HG03520 (cell line): ENCODE measurements around the gene SPIN2B.
"Not testable (repeated sequence)": the region's sequence is repeated elsewhere in the genome, so short reads cannot be mapped to it uniquely, and the experiment has no call there.

ENCODE experiments used
- ATAC-seq: cut with Tn5 transposase; IDR thresholded peaks from one replicate; pipeline ENCODE4 v1.9.1; 2021; ENCODE audit warnings: mild to moderate bottlenecking, moderate library complexity; ENCODE audit not compliant: unreplicated experiment

SPIN2B gene

DNA sequence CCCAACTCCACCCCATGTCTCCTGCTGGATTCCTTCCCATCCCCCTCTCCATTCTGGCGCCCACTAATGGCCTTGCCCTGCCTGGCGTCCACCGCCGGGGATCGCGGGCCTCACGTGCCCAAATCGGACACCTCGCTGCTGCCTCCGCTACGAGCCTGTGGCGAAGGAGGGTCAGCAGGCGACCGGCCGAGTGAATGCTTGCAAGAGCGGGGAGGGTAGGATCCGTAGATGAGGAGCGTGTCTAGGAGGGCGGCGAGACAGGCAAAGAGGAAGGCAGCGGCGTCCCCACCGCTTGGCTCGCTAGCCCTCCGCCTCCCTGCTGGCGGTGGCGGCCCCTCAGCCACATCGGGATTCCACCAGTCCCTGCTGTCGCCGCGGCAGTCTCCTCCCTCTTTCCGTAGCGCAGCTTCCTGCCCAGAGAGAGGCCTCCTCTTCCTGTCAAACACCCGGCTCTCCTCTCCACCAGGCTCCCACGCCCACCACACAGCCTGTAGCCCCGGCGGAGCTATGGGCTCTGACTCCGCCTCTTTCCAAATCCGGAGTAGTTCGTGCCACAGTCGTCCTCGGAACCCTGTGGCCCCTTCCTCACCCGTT is at the start of gene SPIN2B:
SPIN2B (minus strand) TSS at position 387 of the 594 bp plus-strand sequence.
- peak; percentile 99 for ATAC-seq

DNA sequence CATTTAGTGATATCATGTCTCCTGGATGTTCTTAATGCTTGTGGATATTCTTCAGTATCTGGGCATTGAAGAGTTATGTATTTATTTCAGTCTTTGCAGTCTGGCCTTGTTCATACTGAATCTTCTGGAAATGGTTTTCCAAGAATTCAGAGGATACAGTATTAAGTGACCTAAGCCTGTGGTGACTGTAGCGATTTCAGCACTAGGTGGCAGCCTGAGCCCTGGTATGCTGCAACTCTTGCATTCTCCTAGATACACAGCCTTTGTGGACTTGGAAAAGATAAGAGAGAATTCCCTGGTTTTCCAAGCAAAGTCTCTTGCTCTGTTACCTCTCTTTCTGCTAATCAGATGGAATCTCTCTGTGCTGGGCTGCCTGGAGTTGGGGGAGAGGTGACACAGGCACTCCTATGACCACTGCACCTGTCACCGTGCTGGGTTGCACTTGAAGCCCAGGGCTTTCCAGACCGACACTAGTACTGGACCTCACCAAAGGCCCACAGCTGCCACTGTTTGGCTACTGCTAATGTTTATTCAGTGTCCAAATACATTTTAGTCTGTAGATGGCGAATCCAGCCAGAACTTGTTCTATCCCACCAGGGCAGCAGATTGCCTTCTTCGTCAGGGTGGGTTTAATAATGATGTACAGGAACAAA is 35.2 kb upstream of the SPIN2B start:
- no peak for ATAC-seq

DNA sequence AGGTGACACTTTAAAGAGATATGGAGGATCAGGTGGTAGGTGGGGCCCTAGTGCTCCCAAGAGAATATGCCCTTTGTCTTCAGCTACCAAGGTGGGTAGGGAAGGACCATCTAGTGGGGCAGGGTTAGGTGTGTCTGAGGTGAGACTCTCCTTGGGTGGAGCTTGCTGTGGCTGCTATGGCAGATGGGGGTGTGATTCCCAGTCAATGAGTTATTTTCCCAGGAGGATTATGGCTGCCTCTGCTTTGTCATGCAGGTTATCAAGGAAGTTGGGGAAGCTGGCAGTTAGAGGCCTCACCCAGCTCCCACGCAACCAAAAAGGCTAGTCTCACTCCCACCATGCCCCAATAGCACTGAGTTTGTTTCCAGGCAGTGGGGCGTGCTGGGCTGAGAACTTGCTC is 33.8 kb upstream of the SPIN2B start:
- no peak for ATAC-seq

DNA sequence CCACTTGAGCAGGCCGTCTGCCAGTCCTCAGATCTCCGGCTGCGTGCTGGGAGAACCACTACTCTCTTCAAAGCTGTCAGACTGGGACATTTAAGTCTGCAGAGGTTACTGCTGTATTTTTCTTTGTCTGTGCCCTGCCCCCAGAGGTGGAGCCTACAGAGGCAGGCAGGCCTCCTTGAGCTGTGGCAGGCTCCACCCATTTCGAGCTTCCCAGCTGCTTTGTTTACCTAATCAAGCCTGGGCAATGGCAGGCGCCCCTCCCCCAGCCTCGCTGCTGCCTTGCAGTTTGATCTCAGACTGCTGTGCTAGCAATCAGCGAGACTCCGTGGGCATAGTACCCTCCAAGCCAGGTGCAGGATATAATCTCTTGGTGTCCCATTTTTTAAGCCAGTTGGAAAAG is 30.9 kb upstream of the SPIN2B start:
- ATAC-seq = not testable (repeated sequence)

DNA sequence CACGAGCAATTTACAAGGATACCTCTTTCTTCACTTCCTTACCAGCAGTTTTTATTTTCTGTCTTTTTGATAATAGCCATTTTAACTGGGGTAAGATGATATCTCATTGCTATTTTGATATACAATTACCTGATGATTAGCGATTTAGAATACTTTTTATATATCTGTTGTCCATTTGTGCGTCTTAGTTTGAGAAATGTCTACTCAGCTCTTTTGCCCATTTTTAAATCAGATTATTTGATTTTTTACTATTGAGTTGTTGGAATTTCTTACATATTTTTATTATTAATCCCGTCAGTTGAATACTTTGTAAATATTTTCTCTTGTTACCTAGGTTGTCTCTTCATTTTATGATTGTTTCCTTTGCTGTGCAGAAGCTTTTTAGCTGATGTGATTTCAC is 17.3 kb upstream of the SPIN2B start:
- ATAC-seq = no peak

DNA sequence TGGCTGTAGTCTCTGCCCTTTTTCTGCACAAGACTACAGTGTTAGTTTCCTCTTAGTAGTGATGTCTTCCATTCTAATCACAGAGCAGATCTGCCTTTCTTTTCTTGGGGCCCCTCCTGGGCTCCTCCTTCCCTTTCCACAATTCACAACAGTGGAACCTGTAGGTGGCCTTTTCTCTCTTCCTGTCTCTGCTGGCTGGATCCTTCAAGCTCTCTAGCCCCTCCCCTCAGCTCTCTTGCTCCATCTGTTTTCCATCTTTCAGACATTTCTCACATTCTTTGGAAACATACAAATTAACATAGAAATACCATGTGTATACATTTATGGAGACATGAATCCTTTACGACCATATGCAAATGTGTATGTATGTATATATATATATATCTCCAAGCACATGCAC is 16.2 kb upstream of the SPIN2B start:
- ATAC-seq = no peak

DNA sequence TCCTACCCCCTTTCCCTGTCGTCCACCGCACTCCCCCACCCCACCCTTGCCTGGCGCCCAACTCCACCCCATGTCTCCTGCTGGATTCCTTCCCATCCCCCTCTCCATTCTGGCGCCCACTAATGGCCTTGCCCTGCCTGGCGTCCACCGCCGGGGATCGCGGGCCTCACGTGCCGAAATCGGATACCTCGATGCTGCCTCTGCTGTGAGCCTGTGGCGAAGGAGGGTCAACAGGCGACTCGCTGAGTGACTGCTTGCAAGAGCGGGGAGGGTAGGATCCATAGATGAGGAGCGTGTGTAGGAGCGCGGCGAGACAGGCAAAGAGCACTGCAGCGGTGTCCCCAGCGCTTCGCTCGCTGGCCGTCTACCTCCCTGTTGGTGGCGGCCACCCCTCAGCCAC is 15.7 kb upstream of the SPIN2B start, which contains the start of gene SPIN2A:
SPIN2A (minus strand) TSS at position 325 of the 400 bp plus-strand sequence. CDS start 800 bp downstream, outside the sequence.
- ATAC-seq = not testable (repeated sequence)

DNA sequence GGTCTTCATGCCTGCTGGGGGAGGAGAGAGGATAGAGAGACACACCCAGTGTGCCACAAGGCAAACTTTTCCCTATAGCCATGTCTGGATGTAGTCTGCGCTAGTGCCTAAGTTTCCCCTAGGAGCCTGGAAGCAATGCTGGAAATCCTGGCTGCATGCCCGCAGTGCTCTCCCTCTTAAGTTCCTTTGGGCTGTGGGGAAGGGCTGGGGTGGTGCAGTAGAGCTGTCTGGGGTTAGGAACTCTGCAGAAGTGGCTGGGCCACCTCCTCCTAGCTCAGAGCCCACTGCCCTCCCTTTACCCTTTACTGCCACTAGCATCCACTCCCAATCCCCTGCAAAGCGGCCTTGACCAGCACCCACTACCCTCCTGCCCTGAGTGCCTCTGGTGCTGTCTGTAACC is 15.2 kb upstream of the SPIN2B start:
- ATAC-seq = not testable (repeated sequence)

DNA sequence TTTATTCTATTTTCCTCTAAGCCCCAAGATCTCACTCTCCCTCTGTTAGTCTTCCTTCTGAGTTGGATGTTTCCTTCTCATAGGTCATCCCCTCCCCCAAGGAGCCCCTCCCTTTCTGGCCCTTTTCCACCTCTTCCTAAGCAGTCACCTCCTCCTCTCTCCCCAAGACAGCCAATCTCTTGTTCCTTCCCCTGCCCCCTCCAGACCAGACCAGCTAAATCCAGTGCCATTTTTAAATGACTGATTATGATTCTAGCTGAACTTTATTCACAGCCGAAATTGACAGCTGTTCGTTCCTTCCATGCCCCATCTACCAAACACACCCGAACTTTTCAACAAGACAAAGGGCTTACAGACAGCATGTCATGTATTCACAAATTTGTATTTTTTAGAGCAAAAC is 13.9 kb upstream of the SPIN2B start:
- ATAC-seq = no peak

DNA sequence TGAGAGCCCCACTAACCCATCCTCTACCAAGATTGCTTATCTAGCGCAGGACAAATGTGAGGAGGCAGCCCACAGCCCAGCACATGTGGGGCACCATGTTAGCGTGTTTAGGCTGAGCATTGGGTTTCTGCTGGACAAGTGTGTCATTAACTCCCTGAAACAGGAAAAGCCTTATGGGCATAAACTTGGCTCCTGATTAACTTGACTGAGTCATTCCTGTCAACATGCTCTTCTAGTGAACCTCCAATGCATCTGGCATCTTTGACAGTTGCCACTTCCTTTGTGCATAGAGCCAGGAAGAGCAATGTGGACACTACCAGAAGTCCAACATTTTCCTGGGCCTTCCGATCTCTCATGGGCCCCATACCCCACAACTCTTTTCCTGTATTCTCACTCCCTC is 13.4 kb upstream of the SPIN2B start:
- no peak for ATAC-seq

DNA sequence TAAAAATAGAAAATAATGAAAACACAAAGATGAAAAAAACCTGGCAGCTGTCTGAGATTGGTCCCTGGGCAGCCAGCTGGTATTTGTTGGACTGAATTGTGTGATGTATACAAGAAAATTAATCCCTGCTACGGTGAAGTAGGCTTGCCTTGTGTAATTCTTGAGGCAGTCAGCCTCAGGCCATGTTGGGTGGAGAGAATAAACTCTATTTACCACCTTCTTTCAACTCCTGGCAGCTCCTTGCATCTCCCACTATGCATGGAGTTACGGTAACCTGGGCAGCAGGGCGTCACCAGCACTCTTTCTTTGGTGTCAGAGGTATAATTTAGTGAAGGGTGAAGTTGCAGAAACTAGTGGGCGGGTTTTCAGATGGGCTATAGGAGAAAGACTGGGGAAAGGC is 12.4 kb upstream of the SPIN2B start:
- ATAC-seq = no peak

DNA sequence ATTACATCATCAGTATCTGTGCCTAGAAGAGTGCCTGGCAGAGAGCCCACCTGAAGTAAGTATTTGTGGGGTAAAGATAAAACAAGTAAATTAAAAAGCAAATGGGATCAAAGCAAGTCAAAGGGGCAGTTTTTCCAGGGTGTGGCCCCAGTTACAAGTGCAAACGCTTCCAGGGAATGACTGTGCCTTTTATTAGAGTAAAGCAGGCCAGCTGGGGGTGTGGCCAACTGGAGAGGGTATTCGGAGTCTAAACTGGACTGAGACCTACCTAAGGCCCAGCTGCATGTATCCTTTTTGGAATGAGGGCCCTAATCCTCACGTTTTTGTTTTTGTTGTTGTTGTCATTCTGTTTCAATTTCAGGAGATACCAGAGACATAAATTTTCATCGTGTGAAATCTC is 11.9 kb upstream of the SPIN2B start:
- ATAC-seq = not testable (repeated sequence)

DNA sequence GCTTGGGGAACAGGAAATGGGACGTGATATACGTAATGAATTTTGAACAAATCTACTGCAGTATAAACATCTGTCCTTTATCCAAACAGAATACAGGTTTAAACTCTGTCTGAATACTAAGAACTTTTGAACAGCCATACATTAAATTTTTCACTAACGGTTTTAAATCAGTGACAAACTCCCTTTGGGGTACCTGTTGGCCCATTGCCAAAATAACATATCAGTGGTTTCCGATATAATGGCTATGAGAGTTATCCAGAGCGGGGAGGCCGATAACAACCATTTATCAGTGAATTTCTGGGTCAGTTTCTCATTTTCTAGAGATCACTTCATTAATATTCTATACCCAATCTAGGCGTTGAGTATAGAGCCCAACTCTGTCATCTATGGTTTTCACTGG is 10.7 kb upstream of the SPIN2B start:
- no peak for ATAC-seq

DNA sequence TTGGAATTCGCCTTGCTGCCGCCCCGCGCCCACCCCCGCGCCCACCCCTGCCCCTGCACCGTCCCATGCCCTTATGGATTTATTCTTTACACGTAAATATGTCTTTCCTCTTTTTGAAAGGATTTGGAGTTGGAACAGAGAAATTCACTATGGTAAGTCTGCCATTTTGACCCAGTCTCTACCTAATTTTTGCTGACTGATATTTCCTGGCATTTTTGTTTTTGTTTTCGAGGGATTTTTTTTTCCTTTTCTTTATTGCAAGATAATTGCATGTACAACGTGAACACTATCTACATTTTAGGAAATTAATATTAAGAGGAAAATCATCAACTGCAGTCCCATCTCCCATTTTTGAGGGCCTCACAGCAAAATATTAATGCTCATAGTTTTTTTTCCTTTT is 468 bp upstream of the SPIN2B start:
- no peak for ATAC-seq

DNA sequence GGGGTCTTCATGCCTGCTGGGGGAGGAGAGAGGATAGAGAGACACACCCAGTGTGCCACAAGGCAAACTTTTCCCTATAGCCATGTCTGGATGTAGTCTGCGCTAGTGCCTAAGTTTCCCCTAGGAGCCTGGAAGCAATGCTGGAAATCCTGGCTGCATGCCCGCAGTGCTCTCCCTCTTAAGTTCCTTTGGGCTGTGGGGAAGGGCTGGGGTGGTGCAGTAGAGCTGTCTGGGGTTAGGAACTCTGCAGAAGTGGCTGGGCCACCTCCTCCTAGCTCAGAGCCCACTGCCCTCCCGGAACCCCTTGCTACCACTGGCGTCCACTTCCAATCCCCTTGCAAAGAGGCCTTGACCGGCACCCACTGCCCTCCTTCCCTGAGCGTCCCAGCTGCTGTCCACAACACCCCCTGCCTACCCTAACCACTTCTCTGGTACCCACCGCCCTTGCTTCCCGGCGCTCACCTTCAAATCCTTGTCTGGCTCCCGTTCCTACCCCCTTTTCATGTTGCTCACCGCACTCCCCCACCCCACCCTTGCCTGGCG is 658 bp downstream of the SPIN2B start:
- ATAC-seq = not testable (repeated sequence)

DNA sequence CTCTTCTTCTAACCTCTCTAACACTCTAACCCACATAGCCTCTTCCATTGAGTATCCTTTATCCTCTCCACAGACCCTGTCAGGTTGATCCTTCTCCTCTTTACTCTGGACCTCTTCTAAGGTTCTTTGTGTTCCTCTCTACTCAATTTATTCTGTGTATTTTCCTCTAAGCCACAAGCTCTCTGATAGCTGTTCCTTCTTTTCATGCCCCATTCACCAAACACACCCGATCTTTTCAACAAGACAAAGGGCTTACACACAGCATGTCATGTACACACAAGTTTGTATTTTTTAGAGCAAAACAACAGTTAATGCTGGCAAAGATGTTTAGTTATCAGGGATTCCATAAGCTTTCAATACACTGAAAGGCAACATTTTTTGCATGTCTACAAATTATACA is 1.9 kb downstream of the SPIN2B start:
- no peak for ATAC-seq

DNA sequence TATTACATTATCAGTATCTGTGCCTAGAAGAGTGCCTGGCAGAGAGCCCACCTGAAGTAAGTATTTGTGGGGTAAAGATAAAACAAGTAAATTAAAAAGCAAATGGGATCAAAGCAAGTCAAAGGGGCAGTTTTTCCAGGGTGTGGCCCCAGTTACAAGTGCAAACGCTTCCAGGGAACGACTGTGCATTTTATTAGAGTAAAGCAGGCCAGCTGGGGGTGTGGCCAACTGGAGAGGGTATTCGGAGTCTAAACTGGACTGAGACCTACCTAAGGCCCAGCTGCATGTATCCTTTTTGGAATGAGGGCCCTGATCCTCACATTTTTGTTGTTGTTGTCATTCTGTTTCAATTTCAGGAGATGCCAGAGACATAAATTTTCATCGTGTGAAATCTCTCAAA is 3.8 kb downstream of the SPIN2B start:
- not testable (repeated sequence) for ATAC-seq

DNA sequence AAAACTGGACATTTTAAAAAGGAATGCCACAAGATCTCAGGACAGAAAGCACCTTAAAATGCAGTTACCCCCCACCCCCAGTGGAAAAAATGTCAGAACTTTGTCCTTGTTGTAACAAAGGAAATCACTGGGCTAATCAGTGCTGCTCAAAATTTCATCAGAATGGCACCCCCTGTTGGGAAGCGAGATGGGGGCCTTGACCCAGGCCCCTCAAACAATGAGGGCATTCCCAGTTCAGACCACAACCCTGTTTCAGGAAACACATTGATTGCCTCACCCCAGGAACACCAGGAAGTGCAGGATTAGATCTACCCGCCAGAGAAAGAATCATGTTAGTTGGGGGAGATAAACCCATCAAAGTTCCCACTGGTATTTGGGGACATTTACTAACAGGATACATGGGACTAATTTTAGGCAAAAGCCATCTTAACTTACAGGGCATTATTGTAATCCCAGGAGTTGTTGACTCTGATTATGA is 16.4 kb downstream of the SPIN2B start:
- no peak for ATAC-seq

DNA sequence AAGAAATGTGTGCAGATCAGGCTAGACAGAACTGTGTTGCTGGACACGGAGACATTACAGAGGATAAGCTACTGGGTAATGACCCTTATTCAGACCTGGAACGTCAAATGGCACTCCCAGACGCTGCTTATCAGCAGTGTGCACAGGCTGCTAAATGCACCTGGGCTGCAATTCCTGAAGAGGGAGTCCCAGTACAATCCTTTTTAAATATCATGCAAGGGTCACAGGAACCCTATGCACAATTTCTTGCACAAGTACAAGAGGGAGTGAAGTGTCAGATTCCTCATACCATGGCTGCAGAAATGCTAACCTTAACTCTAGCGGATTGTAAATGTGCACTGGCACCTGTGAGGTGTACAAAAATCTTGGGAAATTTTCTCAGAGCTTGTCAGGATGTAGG is 16.9 kb downstream of the SPIN2B start:
- no peak for ATAC-seq

DNA sequence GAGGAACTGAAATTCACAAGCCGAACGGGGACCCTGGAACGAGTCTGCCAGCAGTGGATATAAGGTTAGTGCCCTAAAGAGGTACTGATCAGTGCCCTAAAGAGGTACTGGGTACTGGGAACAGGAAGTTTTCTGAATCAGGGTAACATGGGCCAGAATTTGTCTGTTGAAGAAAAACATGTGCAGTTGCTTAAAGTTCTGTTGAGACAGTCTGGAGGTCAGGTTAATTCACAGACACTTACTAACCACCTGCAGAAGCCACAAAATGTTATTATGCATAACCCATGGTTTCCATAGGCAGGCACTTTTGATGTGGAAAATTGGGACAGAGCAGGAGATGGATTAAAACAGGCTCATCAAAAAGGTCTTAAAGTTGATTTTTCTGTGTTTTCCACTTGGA is 17.9 kb downstream of the SPIN2B start:
- ATAC-seq = no peak

DNA sequence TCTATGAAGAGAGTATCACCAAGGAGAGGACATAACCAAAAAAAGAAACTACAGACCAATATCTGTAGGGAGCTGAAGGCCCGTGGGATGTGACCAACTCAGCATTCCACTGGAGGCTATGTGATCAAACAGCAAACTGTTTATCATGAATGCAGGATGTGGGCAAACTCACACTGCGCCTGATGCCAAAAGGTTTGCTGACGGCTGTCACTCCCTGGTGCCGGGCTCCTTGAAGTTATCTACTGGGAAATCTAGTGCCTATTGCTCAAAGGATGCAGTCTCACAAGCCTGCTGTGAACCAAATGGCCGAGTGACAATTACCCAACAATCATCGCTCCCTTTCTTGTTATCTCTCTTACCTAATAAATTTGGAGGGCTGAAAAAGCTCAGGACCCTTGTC is 18.4 kb downstream of the SPIN2B start:
- not testable (repeated sequence) for ATAC-seq

DNA sequence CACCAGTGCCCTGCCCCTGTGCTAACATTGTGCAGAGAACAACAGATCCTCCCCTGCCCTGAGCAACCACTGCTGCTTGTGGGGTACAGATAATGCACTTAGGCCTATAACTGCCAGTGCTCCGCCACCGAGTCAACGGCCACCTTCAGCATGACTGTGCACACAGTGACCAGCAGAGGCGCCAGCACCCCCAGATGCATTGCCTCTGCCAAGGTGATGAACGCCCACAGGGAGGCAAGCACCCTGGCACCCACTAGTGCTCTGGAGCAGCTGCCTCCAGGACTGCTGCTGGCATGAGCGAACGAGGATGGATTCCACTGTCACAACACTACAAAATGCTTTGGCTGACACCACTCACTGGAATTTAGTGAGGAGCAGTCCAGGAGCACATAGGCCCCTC is 38.2 kb downstream of the SPIN2B start:
- no peak for ATAC-seq
